Thoracic aorta (tissue), 2 donors: ENCODE data around the gene TMPRSS3. TPM values are rescaled to one million over a fixed set of nuclear protein-coding genes. Genes with fewer than 3 reads are reported as not detected.

ENCODE experiments used
- ATAC-seq: fragments of 150-250 bp; one replicate; pipeline ENCODE4 v1.8.0; 2017; ENCODE audit warnings: low read depth; ENCODE audit not compliant: insufficient number of reproducible peaks, low FRiP score
- DNase-seq: peaks from one replicate; pipeline ENCODE4 v3.0.0-alpha.2; 2020; ENCODE audit warnings: low spot score
- H3K27ac ChIP-seq, 2 donors: fragments of 200-600 bp; sonication (generic); 1 replicate in 1 of 2; 2 replicates in 1 of 2; pipeline ENCODE4 v1.5.1; 2016; ENCODE audit warnings: mild to moderate bottlenecking in 2 of 2, moderate library complexity in 2 of 2
- H3K27me3 ChIP-seq: fragments of 200-600 bp; sonication (generic); replicated peaks from 2 replicates; pipeline ENCODE4 v1.6.0; 2016; ENCODE audit warnings: mild to moderate bottlenecking; ENCODE audit not compliant: insufficient read depth
- H3K36me3 ChIP-seq: fragments of 200-600 bp; sonication (generic); one replicate; pipeline ENCODE4 v1.5.1; 2016
- H3K4me1 ChIP-seq, 2 donors: fragments of 200-600 bp; sonication (generic); 1 replicate in 1 of 2; 2 replicates in 1 of 2; pipeline versions ENCODE4 v1.5.1 to v1.6.0; 2016; ENCODE audit warnings: low read depth in 2 of 2, mild to moderate bottlenecking in 1 of 2; ENCODE audit not compliant: control insufficient read depth in 1 of 2
- H3K4me3 ChIP-seq: fragments of 200-600 bp; sonication (generic); 2 replicates; pipeline ENCODE4 v1.5.1; 2016; ENCODE audit warnings: mild to moderate bottlenecking
- H3K9me3 ChIP-seq: fragments of 200-600 bp; sonication (generic); 2 replicates; pipeline ENCODE4 v1.5.1; 2016
- CTCF ChIP-seq: fragments of 200-600 bp; sonication (generic); IDR thresholded peaks from one replicate; pipeline ENCODE4 v1.5.1; 2019; ENCODE audit warnings: antibody characterized with exemption
- total RNA-seq, 2 donors: library from RNA; depleted of rRNA; stranded (reverse); fragments of >200 nt; gene quantifications; one replicate each; pipeline versions ENCODE4 v1.1.0 to v1.2.3, GENCODE V29; 2016

TMPRSS3 gene
- total RNA-seq, 2 donors from 2014 or later = not detected

- Histone ChIP-seq H3K4me3 (no peak overlapping the region), H3K27ac (no peak overlapping the region), H3K4me1 (no peaks in the 10 kb centered on the region), H3K9me3 (no peaks in the 10 kb centered on the region), H3K36me3 (no peaks in the 10 kb centered on the region), H3K27me3 (no peaks in the 10 kb centered on the region)
- no peak for TF ChIP-seq CTCF
- DNase-seq (no peak), ATAC-seq (no peak)
Measured at GRCh38 chr21:42375506-42375905, 20.3 kb downstream of the TMPRSS3 start.

GRCh38 chr21:42374864-42375499, 20.9 kb downstream of the TMPRSS3 start:
- no peak overlapping the region for H3K27ac ChIP-seq
- no peaks in the 10 kb centered on the region for H3K27me3 ChIP-seq
- ATAC-seq (no peak), DNase-seq (no peak)
- H3K4me1 ChIP-seq = no peaks in the 10 kb centered on the region
- H3K9me3 ChIP-seq = no peaks in the 10 kb centered on the region
- TF ChIP-seq CTCF = no peak
- H3K4me3 ChIP-seq = no peak overlapping the region
- H3K36me3 ChIP-seq = no peaks in the 10 kb centered on the region

- no peaks in the 10 kb centered on the region for H3K36me3 ChIP-seq
- no peaks in the 10 kb centered on the region for H3K4me1 ChIP-seq
- H3K27me3 ChIP-seq = no peaks in the 10 kb centered on the region
- ATAC-seq = no peak
- no peaks in the 10 kb centered on the region for H3K9me3 ChIP-seq
- no peak overlapping the region for H3K27ac ChIP-seq
- TF ChIP-seq CTCF = no peak
- no peak for DNase-seq
- H3K4me3 ChIP-seq = no peak overlapping the region
Measured at GRCh38 chr21:42374457-42374856, 21.4 kb downstream of the TMPRSS3 start.

GRCh38 chr21:42373908-42374455, 21.9 kb downstream of the TMPRSS3 start:
- no peaks in the 10 kb centered on the region for H3K9me3 ChIP-seq
- no peak overlapping the region for H3K4me3 ChIP-seq
- TF ChIP-seq CTCF = no peak
- no peaks in the 10 kb centered on the region for H3K36me3 ChIP-seq
- ATAC-seq (no peak), DNase-seq (no peak)
- no peaks in the 10 kb centered on the region for H3K4me1 ChIP-seq
- no peak overlapping the region for H3K27ac ChIP-seq
- H3K27me3 ChIP-seq = no peaks in the 10 kb centered on the region

GRCh38 chr21:42373196-42373907, 22.5 kb downstream of the TMPRSS3 start:
- Histone ChIP-seq H3K36me3 (no peaks in the 10 kb centered on the region), H3K4me3 (no peak overlapping the region), H3K4me1 (no peaks in the 10 kb centered on the region), H3K27me3 (no peaks in the 10 kb centered on the region), H3K9me3 (no peaks in the 10 kb centered on the region), H3K27ac (no peak overlapping the region)
- ATAC-seq = no peak
- DNase-seq = no peak
- TF ChIP-seq CTCF = no peak
